Kidney epithelial cell (primary cell): ENCODE measurements around the gene SAPCD1. TPM values are rescaled to one million over a fixed set of nuclear protein-coding genes. Genes with fewer than 3 reads are reported as not detected.
A peak's percentile ranks its signal among the peaks of the same experiment; 100 is the strongest.
"Not testable (repeated sequence)": the region's sequence is repeated elsewhere in the genome, so short reads cannot be mapped to it uniquely, and the experiment has no call there.

Experiments
- DNase-seq: peaks from one replicate; pipeline ENCODE4 v3.0.0-alpha.2; 2010; ENCODE audit warnings: low read depth
- H3K27me3 ChIP-seq: 2 replicates; pipeline ENCODE4 v1.6.0; 2011; ENCODE audit warnings: low read length; ENCODE audit not compliant: control insufficient read depth, insufficient read depth
- H3K36me3 ChIP-seq: 2 replicates; pipeline ENCODE4 v1.5.1; 2011; ENCODE audit warnings: low read length; ENCODE audit not compliant: control insufficient read depth, insufficient read depth
- H3K4me3 ChIP-seq: 2 replicates; pipeline ENCODE4 v1.5.1; 2011; ENCODE audit warnings: low read depth, mild to moderate bottlenecking, control low read depth, low read length
- CTCF ChIP-seq: IDR thresholded peaks from 2 replicates; pipeline ENCODE4 v1.5.1; 2011; ENCODE audit warnings: mild to moderate bottlenecking, moderate library complexity, low read length, control low read depth, inconsistent platforms; ENCODE audit not compliant: insufficient read depth, poor library complexity, severe bottlenecking
- total RNA-seq: library from RNA; depleted of rRNA; stranded (reverse); fragments of >200 nt; gene quantifications from 2 replicates; pipeline ENCODE4 v1.2.3, GENCODE V29; 2015

SAPCD1 gene
- total RNA-seq, 1 donor from 2014 or later = 2.2 TPM

GRCh38 chr6:31796993-31797385 lies 34.5 kb downstream of the SAPCD1 start:
- no peak for DNase-seq
- no peak for TF ChIP-seq CTCF
- Histone ChIP-seq H3K27me3 (no peaks in the 10 kb centered on the region), H3K4me3 (no peak overlapping the region), H3K36me3 (no peaks in the 10 kb centered on the region)

- H3K4me3 ChIP-seq = no peak overlapping the region
- H3K36me3 ChIP-seq = no peaks in the 10 kb centered on the region
- DNase-seq = no peak
- TF ChIP-seq CTCF = no peak
- no peaks in the 10 kb centered on the region for H3K27me3 ChIP-seq
Measured at GRCh38 chr6:31797588-31797987, 35.1 kb downstream of the SAPCD1 start.

DNA sequence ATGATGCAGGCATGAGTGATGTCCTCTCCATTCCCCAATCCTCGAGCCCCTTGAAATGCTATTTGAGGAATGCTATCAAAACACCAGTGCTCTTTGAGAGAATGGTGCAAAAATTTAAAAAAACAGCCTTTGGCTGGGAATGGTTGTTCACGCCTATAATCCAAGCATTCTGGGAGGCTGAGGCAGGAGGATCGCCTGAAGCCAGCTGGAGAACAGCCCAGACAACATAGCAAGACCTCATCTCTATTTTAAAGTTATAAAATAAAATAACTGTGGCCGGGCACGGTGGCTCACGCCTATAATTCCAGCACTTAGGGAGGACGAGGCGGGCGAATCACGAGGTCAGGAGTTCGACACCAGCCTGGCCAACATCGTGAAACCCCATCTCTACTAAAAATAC lies 37.3 kb downstream of the SAPCD1 start:
- no peaks in the 10 kb centered on the region for H3K36me3 ChIP-seq
- H3K4me3 ChIP-seq = no peak overlapping the region
- no peak for TF ChIP-seq CTCF
- DNase-seq = no peak
- no peaks in the 10 kb centered on the region for H3K27me3 ChIP-seq

DNA sequence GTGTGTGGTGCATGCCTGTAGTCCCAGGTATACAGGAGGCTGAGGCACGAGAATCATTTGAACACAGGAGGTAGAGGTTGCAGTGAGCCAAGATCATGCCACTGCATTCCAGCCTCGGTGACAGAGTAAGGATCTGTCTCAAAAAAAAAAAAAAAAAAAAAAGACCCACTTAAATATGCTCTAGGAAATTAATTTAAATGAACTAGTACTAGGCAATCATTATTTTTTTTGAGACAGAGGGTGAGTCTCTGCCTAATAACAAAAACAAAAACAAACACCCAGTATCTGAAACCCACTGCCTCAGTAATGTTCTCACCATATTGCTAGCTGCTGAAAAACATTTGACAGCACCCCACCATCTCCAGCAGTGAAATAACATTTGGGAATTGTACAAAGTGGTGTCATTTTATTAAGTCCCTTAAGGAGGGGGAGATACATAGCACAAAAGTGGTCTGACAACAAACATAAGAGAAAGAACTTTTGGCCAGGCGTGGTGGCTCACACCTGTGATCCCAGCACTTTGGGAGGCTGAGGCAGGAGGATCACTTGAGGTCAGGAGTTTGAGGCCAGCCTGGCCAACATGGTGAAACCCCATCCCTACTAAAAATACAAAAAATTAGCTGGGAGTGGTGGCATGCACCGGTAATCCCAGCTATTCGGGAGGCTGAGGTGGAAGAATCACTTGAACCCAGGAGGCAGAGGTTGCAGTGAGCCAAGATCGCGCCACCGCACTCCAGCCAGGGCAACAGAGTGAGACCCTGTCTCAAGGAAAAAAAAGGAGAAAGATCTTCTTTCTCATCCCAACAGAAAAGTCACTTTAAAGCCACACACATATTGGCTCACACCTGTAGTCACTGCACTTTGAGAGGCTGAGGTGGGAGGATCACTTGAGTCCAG lies 38.8 kb downstream of the SAPCD1 start:
- not testable (repeated sequence) for H3K4me3 ChIP-seq, H3K36me3 ChIP-seq, H3K27me3 ChIP-seq, DNase-seq

DNA sequence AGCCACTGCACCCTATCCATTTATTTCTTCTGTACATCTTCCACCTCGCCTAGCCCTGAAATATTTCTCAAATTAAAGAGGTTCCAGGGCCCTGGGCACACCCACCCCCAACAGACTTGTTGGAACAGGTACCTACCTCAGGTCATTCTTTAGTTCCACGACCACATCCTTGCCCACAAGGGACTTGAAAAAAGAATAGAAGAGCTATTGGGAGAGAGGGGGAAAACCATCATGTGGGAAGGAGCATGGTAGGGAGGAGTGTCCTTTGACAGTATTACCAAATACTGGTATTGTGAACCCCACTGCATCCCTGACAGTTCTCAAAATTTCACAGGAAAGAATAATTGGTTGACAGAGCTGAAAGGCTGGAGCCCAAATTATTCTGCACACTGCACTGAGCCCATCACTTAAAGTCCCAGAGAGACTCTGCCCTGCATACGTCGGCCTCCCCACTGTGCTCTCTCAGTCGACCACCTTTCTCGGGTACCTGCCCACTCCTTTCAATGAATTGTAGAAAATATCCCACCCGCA lies 43.5 kb downstream of the SAPCD1 start:
- Histone ChIP-seq H3K27me3 (no peaks in the 10 kb centered on the region), H3K4me3 (peak overlapping the region; percentile 70), H3K36me3 (no peaks in the 10 kb centered on the region)
- TF ChIP-seq CTCF = no peak
- DNase-seq = no peak

DNA sequence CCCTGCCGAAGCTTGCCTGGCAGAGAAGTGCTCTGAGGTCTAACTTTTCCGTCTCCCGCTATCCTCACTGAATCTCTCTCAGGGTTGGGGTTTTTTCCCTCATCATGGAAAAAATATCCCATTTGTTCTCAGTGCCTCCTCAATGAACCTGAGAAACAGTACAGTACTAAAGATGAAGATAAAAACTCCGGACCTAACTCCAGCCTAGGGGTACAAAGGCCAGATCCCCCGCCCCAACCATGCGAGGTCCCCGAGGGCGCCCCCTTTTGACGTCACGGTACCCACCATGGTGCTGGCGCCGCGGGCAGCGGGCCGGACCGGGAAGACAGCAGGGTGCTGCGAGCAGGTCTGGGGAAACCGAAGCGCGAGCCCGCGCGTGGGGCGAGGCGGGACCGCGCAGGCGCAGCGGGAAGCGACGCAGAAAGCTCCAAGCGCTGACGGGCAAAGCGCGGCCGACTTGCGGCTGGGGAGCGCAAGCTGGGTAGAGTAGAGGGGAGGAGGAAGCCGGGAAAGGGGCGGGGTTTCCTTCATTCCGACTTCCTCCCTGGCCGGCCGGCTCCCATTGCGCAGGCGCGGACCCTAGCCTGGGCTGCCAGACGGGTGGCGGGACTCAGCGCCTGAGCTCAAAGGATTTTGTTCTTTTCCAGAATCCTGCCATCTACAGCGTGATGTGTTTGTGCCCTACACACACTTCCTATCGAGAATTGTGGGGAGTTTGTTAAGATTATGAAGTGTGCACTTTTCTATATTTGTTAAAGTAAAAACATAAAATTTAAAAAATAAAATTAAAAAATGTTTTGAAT lies 44.2 kb downstream of the SAPCD1 start, which contains the start of gene LSM2:
Gene LSM2 (minus strand): TSS at position 497 of the 803 bp plus-strand sequence. CDS start 209 bp downstream, at position 288.
- no peak for DNase-seq
- TF ChIP-seq CTCF = peak; percentile 32
- Histone ChIP-seq H3K36me3 (no peaks in the 10 kb centered on the region), H3K4me3 (peak within 1 kb of the TSS; percentile 70), H3K27me3 (no peaks in the 10 kb centered on the region)

DNA sequence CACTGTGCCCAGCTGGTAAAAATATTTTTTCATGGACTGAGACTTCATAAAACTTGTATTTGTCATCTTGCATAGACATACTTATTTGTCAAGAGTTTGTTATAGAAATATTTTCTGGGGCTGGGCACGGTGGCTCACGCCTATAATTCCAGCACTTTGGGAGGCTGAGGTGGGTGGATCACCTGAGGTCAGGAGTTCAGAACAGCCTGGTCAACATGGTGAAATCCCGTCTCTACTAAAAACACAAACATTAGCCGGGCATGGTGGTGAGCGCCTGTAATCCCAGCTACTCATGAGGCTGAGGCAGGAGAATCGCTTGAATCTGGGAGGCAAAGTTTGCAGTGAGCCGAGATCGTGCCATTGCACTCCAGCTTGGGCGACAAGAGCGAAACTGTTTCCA lies 46.1 kb downstream of the SAPCD1 start:
- not testable (repeated sequence) for DNase-seq, H3K4me3 ChIP-seq, H3K36me3 ChIP-seq, H3K27me3 ChIP-seq
